Spleen (tissue), 11 donors: ENCODE data around the gene MEGF6. TPM values are rescaled to one million over a fixed set of nuclear protein-coding genes. Genes with fewer than 3 reads are reported as not detected.
A peak's percentile ranks its signal among the peaks of the same experiment; 100 is the strongest.

ENCODE experiments used
- DNase-seq: peaks from one replicate; pipeline ENCODE4 v3.0.0-alpha.2; 2020
- H3K27ac ChIP-seq, 8 donors: fragments of 200-600 bp; sonication (generic) in 7 of 8; 1 replicate in 4 of 8; 2 replicates in 4 of 8; pipeline versions ENCODE4 v1.5.0 to v1.8.0; 2016 to 2021; ENCODE audit warnings: inconsistent platforms in 4 of 8, mild to moderate bottlenecking in 4 of 8, moderate library complexity in 1 of 8
- H3K27me3 ChIP-seq, 7 donors: fragments of 200-600 bp; sonication (generic) in 6 of 7; replicated peaks in 1 of 7; 1 replicate in 4 of 7; 2 replicates in 3 of 7; pipeline versions ENCODE4 v1.5.0 to v1.8.0; 2016 to 2021; ENCODE audit warnings: inconsistent platforms in 3 of 7, mild to moderate bottlenecking in 1 of 7
- H3K36me3 ChIP-seq, 6 donors: fragments of 200-600 bp; sonication (generic) in 5 of 6; 1 replicate in 4 of 6; 2 replicates in 2 of 6; pipeline versions ENCODE4 v1.5.0 to v1.8.0; 2016 to 2021; ENCODE audit warnings: inconsistent platforms in 2 of 6
- H3K4me1 ChIP-seq, 6 donors: fragments of 200-600 bp; sonication (generic) in 5 of 6; 1 replicate in 3 of 6; 2 replicates in 3 of 6; pipeline versions ENCODE4 v1.5.0 to v1.8.0; 2016 to 2021; ENCODE audit warnings: inconsistent platforms in 3 of 6
- H3K4me3 ChIP-seq, 8 donors: fragments of 200-600 bp; sonication (generic) in 7 of 8; 1 replicate in 4 of 8; 2 replicates in 4 of 8; pipeline versions ENCODE4 v1.5.0 to v1.8.0; 2016 to 2021; ENCODE audit warnings: inconsistent platforms in 4 of 8, mild to moderate bottlenecking in 4 of 8, moderate library complexity in 2 of 8
- H3K9me3 ChIP-seq, 8 donors: fragments of 200-600 bp; sonication (generic) in 7 of 8; 1 replicate in 4 of 8; 2 replicates in 4 of 8; pipeline versions ENCODE4 v1.5.0 to v1.8.0; 2016 to 2021; ENCODE audit warnings: inconsistent platforms in 4 of 8
- POLR2A ChIP-seq, 3 donors: fragments of 450-650 bp; IDR thresholded peaks; one replicate each; pipeline ENCODE4 v1.5.1; 2017; ENCODE audit warnings: antibody characterized with exemption in 3 of 3, mild to moderate bottlenecking in 1 of 3
- POLR2AphosphoS5 ChIP-seq, 3 donors: sonication (generic); formaldehyde crosslinking; IDR thresholded peaks; one replicate each; pipeline ENCODE4 v1.5.1; 2017; ENCODE audit warnings: antibody characterized with exemption in 3 of 3
- WGBS, 5 donors: extraction: QIAGEN DNeasy Blood & Tissue Kit in 3 of 5; methylation state at CpG; one replicate each; pipeline versions ENCODE4 v1.1.5 to v1.1.7; 2013 to 2018; 5-methylcytosine and 5-hydroxymethylcytosine counted together
- intact Hi-C: fragments of 100-400 bp; cut with DNase I; formaldehyde crosslinking; loops from one replicate; pipeline ENCODE4 v1.15.0; 2023; ENCODE audit warnings: low total_unique reads
- polyA plus RNA-seq, 3 donors: library from polyadenylated mRNA; stranded (reverse); fragments of 200-250 nt; gene quantifications; one replicate each; pipeline ENCODE4 v1.2.1, GENCODE V29; 2013
- total RNA-seq, 7 donors: library from RNA; depleted of rRNA in 3 of 7; stranded (reverse); fragments of >200 nt in 3 of 7; fragmentation: NEBNext Ultra II Directional in 4 of 7; extraction: Animal tissue kit (Norgen Biotek cat#: 25700) in 4 of 7; gene quantifications; one replicate each; pipeline versions ENCODE4 v1.1.0 to v1.2.1, GENCODE V29; 2016 to 2021
- TF ChIP-seq, protein P1 (sequence below), 11 experiments: fragments of 200-600 bp in 7 of 11; fragments of 450-650 bp in 4 of 11; sonication (generic) in 4 of 11; IDR thresholded peaks in 8 of 11; conservative IDR thresholded peaks in 3 of 11; 1 replicate in 7 of 11; 2 replicates in 4 of 11; pipeline versions ENCODE4 v1.4.0 to v1.8.0; 2016 to 2021; ENCODE audit warnings: antibody characterized with exemption in 11 of 11, inconsistent platforms in 4 of 11, mild to moderate bottlenecking in 1 of 11
- donor health status: healthy with polysubstance abuse.
- donor health status: DM: no; HTN: no; CAD: no; lungs with moderate emphysema.
- donor health status: DM: no; HTN: no; CAD: no.
- donor health status: Bipolar disorder and iron deficiency.
- donor health status: healthy.
- donor health status: DM: no; HTN: no; CAD: no.
- donor health status: DM: yes; HTN: yes; CAD: no.

MEGF6 gene
- total and polyA plus RNA-seq, 10 donors, result 8.7 to 39.5 (median 20.3) TPM

DNA sequence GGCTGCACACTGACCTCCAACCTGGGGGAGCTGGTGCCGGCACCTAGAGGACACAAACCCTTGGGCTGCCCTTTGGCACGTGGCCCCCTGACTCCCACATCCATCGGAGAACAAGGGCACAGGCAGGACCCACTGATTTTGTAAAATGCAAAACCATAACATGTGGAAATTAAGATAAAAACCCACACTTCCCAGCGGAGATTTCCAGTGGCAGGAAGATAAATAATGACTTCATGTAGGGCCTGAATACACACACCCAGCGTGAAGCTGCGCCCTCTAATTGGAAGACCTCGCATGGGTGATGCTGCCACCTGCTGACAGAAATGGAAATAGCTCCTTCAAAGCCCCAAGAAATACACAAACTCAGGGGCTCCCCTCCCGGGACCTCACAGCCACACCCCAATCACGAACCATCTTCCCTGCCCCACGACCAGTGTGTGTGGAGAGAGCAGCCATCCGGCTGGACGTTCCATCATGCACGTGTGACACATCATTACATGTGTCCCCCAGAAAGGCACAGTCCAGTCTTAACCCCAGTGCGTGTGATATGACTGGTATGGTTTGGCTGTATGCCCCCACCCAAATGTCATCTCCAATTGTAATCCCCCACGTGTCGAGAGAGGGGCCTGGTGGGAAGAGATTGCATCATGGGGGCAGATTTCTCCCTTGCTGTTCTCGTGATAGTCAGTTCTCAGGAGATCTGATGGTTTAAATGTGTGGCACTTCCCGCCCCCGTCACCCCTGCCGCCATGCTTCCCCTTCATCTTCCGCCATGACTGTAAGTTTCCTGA, 7.8 kb upstream of the MEGF6 start:
- WGBS, 5 donors, result 11 to 19% (median 15%) methylated on average over 18 to 21 of the region's 21 CpGs
- no peaks in the 10 kb centered on the region for H3K9me3 ChIP-seq
- intact Hi-C loops, result loop anchor here (2.0 to 5.0 kb wide), 2 partner anchors 52 to 128 kb away; no protein-coding TSS in a partner anchor
- no peak for TF ChIP-seq POLR2A (IDR thresholded peaks at IDR 0.05)
- TF ChIP-seq, protein P1, sequence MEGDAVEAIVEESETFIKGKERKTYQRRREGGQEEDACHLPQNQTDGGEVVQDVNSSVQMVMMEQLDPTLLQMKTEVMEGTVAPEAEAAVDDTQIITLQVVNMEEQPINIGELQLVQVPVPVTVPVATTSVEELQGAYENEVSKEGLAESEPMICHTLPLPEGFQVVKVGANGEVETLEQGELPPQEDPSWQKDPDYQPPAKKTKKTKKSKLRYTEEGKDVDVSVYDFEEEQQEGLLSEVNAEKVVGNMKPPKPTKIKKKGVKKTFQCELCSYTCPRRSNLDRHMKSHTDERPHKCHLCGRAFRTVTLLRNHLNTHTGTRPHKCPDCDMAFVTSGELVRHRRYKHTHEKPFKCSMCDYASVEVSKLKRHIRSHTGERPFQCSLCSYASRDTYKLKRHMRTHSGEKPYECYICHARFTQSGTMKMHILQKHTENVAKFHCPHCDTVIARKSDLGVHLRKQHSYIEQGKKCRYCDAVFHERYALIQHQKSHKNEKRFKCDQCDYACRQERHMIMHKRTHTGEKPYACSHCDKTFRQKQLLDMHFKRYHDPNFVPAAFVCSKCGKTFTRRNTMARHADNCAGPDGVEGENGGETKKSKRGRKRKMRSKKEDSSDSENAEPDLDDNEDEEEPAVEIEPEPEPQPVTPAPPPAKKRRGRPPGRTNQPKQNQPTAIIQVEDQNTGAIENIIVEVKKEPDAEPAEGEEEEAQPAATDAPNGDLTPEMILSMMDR (IDR thresholded peaks at IDR 0.05 in 8 of 11, conservative IDR thresholded peaks at IDR 0.05 in 3 of 11), result peak; percentile 67 to 90 (median 85)
- no peak overlapping the region for H3K4me3 ChIP-seq
- peaks cover 0 to 5% (median 0%) of the 10 kb centered on the region in 6 donors for H3K36me3 ChIP-seq
- H3K27me3 ChIP-seq, result peaks cover 0 to 32% (median 0%) of the 10 kb centered on the region in 7 donors
- H3K4me1 ChIP-seq, result peaks cover 23 to 58% (median 35%) of the 10 kb centered on the region in 6 donors
- peak; percentile 86 for DNase-seq
- peak overlapping the region in 1 of 8 donors; percentile 18 for H3K27ac ChIP-seq

DNA sequence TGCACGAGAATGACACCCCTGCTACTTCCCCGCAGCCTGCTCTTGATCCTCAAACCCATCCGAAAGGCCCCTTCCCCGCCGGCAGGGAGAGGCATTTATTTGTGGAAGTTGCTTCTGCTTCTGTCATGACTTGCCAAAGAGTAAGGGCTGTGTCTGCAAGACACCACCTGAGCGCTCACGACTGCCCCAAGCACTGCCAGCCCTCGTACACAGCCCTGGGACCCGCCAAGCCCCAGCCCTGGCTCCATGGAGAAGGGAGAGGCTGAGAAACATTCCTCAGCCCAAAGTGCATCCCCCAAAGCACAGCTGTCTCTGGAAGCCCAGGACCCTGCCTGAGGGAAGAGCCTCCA, 7.2 kb upstream of the MEGF6 start:
- no peaks in the 10 kb centered on the region for H3K9me3 ChIP-seq
- peaks cover 0 to 5% (median 0%) of the 10 kb centered on the region in 6 donors for H3K36me3 ChIP-seq
- no peak for DNase-seq
- WGBS, 5 donors, result 59 to 72% (median 65%) methylated on average over 7 to 9 of the region's 9 CpGs
- H3K27me3 ChIP-seq, result peaks cover 0 to 38% (median 0%) of the 10 kb centered on the region in 7 donors
- TF ChIP-seq POLR2A (IDR thresholded peaks at IDR 0.05) (no peak), POLR2AphosphoS5 (IDR thresholded peaks at IDR 0.05) (no peak)
- H3K27ac ChIP-seq, result no peak overlapping the region
- peaks cover 18 to 53% (median 29%) of the 10 kb centered on the region in 6 donors for H3K4me1 ChIP-seq
- intact Hi-C loops, result loop anchor here (2.0 to 5.0 kb wide), 2 partner anchors 51 to 128 kb away; no protein-coding TSS in a partner anchor
- H3K4me3 ChIP-seq, result no peak overlapping the region

DNA sequence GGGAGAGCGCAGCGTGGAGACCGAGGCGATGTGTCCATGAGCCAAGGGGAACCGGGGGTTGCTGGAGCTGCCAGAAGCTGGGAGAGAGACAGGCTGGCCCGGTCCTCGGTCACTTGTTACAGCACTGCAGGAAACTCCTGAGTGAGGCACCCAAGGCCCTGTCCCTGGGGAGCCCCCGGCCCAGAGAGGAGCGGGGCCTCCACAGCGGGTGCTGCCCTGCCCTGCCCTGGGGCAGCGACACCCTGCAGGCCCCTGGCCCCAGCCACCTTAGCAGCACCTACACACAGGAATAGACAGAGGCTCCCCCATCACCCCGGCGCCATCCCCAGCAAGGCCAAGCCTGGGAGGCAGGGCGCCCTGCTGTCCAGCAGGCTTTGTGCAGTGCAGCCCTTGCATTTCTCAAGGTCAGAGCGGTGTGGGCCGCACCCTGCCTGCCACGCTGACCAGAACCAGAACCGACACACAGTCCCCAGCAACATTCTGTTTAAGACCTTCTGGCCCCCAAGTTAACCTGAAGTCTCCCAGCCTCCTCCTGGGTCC, 6.6 kb upstream of the MEGF6 start:
- intact Hi-C loops, result loop anchor here (2.0 to 5.0 kb wide), 2 partner anchors 51 to 127 kb away; no protein-coding TSS in a partner anchor
- Histone ChIP-seq H3K9me3 (no peaks in the 10 kb centered on the region), H3K4me1 (peaks cover 12 to 46% (median 23%) of the 10 kb centered on the region in 6 donors), H3K27ac (no peak overlapping the region), H3K4me3 (no peak overlapping the region), H3K36me3 (peaks cover 0 to 5% (median 0%) of the 10 kb centered on the region in 6 donors), H3K27me3 (peaks cover 0 to 44% (median 0%) of the 10 kb centered on the region in 7 donors)
- DNase-seq, result no peak
- no peak for TF ChIP-seq POLR2AphosphoS5 (IDR thresholded peaks at IDR 0.05)
- TF ChIP-seq, protein P1 (IDR thresholded peaks at IDR 0.05 in 8 of 11, conservative IDR thresholded peaks at IDR 0.05 in 3 of 11), result no peak
- WGBS, 5 donors, result 76 to 87% (median 80%) methylated on average over 5 to 18 of the region's 18 CpGs

DNA sequence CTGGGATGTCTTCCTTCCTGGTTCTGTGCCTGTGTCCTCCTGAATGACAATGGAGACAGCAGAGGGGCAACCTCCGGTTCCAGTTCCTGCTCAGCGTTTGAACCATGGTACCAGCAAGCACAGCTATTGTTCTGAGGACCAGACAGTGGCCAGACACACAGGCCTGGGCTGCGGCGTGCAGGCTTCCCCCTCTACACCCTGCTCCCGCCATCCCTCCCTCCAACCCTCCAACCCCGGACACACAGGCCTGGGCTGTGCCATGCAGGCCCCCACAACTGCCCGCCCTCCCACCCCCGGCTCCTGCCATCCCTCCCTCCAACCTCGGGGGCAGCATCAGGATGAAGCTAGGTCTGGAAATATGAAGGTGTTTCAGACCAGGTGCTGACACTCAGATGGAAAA, 5.6 kb upstream of the MEGF6 start:
- Histone ChIP-seq H3K4me1 (peaks cover 7 to 43% (median 20%) of the 10 kb centered on the region in 6 donors), H3K27ac (no peak overlapping the region), H3K4me3 (no peak overlapping the region), H3K9me3 (no peaks in the 10 kb centered on the region), H3K27me3 (peaks cover 0 to 55% (median 4%) of the 10 kb centered on the region in 7 donors), H3K36me3 (no peaks in the 10 kb centered on the region)
- intact Hi-C loops, result loop anchor here (5.0 kb wide), 1 partner anchor 50 kb away; no protein-coding TSS in a partner anchor
- TF ChIP-seq POLR2AphosphoS5 (IDR thresholded peaks at IDR 0.05), result no peak
- TF ChIP-seq, protein P1 (IDR thresholded peaks at IDR 0.05 in 8 of 11, conservative IDR thresholded peaks at IDR 0.05 in 3 of 11), result no peak
- no peak for TF ChIP-seq POLR2A (IDR thresholded peaks at IDR 0.05)
- no peak for DNase-seq
- WGBS, 5 donors, result 72 to 86% (median 79%) methylated on average over 9 of the region's 9 CpGs
